Activated CD4-positive, alpha-beta T cell treated with anti-CD3 and anti-CD28 coated beads, Interleukin-2, amount 10 ng/mL, durations not matched to agents 24 days and 14 days (primary cell): ENCODE measurements around the gene NOP53. TPM values are rescaled to one million over a fixed set of nuclear protein-coding genes. Genes with fewer than 3 reads are reported as not detected.

Source experiments
- DNase-seq: peaks from one replicate; pipeline ENCODE4 v3.0.0; 2022
- H3K27ac Mint-ChIP-seq: one replicate; pipeline ENCODE4 v1.8.0; 2022; ENCODE audit warnings: mild to moderate bottlenecking, mixed read lengths
- H3K27me3 Mint-ChIP-seq: one replicate; pipeline ENCODE4 v1.8.0; 2022; ENCODE audit warnings: mixed read lengths
- H3K36me3 Mint-ChIP-seq: one replicate; pipeline ENCODE4 v1.8.0; 2022; ENCODE audit warnings: low read depth, mild to moderate bottlenecking, mixed read lengths
- H3K4me1 Mint-ChIP-seq: one replicate; pipeline ENCODE4 v1.8.0; 2021; ENCODE audit warnings: mixed read lengths
- H3K4me3 Mint-ChIP-seq: one replicate; pipeline ENCODE4 v1.8.0; 2022; ENCODE audit warnings: mild to moderate bottlenecking, moderate library complexity, mixed read lengths
- H3K9me3 Mint-ChIP-seq: one replicate; pipeline ENCODE4 v1.8.0; 2021; ENCODE audit warnings: mixed read lengths
- intact Hi-C: fragments of 100-400 bp; cut with micrococcal nuclease; formaldehyde crosslinking; loops from one replicate; pipeline ENCODE4 v1.15.1; 2023
- total RNA-seq: library from RNA; stranded (reverse); gene quantifications from 2 replicates; pipeline ENCODE4 v1.2.3, GENCODE V29; 2022

Gene NOP53
- total RNA-seq, result 222 and 230 TPM in 2 replicates

- Mint-ChIP-seq H3K4me1 (peaks cover 33% of the 10 kb centered on the region), H3K36me3 (peaks cover 30% of the 10 kb centered on the region), H3K9me3 (no peaks in the 10 kb centered on the region), H3K27me3 (peaks cover 2% of the 10 kb centered on the region), H3K27ac (peak within 1 kb of the TSS; percentile 100), H3K4me3 (peak within 1 kb of the TSS; percentile 97)
- intact Hi-C loops, result no loop called here
- DNase-seq, result peak; percentile 99
Observed at GRCh38 chr19:47745010-47745901, at the start of gene NOP53. Gene NOP53, plus strand, starts transcription at chr19:47745546. Its CDS starts 14 bp downstream, at chr19:47745560.

GRCh38 chr19:47696635-47697034, 48.7 kb upstream of the NOP53 start:
- no peaks in the 10 kb centered on the region for H3K9me3 Mint-ChIP-seq
- intact Hi-C loops, result loop anchor here (5.0 kb wide), 1 partner anchor 94 kb away; no protein-coding TSS in a partner anchor
- H3K4me3 Mint-ChIP-seq, result no peak overlapping the region
- H3K27ac Mint-ChIP-seq, result no peak overlapping the region
- no peaks in the 10 kb centered on the region for H3K4me1 Mint-ChIP-seq
- no peaks in the 10 kb centered on the region for H3K27me3 Mint-ChIP-seq
- DNase-seq, result no peak
- H3K36me3 Mint-ChIP-seq, result peaks cover 10% of the 10 kb centered on the region

GRCh38 chr19:47697863-47698609, 47.3 kb upstream of the NOP53 start:
- Mint-ChIP-seq H3K27me3 (no peaks in the 10 kb centered on the region), H3K4me1 (no peaks in the 10 kb centered on the region), H3K4me3 (no peak overlapping the region), H3K36me3 (peaks cover 15% of the 10 kb centered on the region), H3K27ac (no peak overlapping the region), H3K9me3 (no peaks in the 10 kb centered on the region)
- peak; percentile 87 for DNase-seq
- intact Hi-C loops, result loop anchor here (1.0 to 5.0 kb wide), 2 partner anchors 96 to 262 kb away; no protein-coding TSS in a partner anchor

- H3K36me3 Mint-ChIP-seq, result peaks cover 14% of the 10 kb centered on the region
- no peak overlapping the region for H3K27ac Mint-ChIP-seq
- H3K4me1 Mint-ChIP-seq, result no peaks in the 10 kb centered on the region
- no peaks in the 10 kb centered on the region for H3K27me3 Mint-ChIP-seq
- no peaks in the 10 kb centered on the region for H3K9me3 Mint-ChIP-seq
- intact Hi-C loops, result loop anchor here (1.0 to 5.0 kb wide), 2 partner anchors 96 to 262 kb away; no protein-coding TSS in a partner anchor
- H3K4me3 Mint-ChIP-seq, result no peak overlapping the region
- DNase-seq, result no peak
Observed at GRCh38 chr19:47698631-47699359, 46.6 kb upstream of the NOP53 start.

GRCh38 chr19:47699360-47699917, 45.9 kb upstream of the NOP53 start:
- no peaks in the 10 kb centered on the region for H3K9me3 Mint-ChIP-seq
- H3K27ac Mint-ChIP-seq, result no peak overlapping the region
- H3K4me1 Mint-ChIP-seq, result no peaks in the 10 kb centered on the region
- DNase-seq, result peak; percentile 86
- intact Hi-C loops, result loop anchor here (5.0 kb wide), 1 partner anchor 97 kb away; no protein-coding TSS in a partner anchor
- H3K27me3 Mint-ChIP-seq, result no peaks in the 10 kb centered on the region
- peaks cover 17% of the 10 kb centered on the region for H3K36me3 Mint-ChIP-seq
- no peak overlapping the region for H3K4me3 Mint-ChIP-seq

- no peak for DNase-seq
- Mint-ChIP-seq H3K4me3 (no peak overlapping the region), H3K27me3 (no peaks in the 10 kb centered on the region), H3K27ac (no peak overlapping the region), H3K36me3 (peaks cover 12% of the 10 kb centered on the region), H3K9me3 (no peaks in the 10 kb centered on the region), H3K4me1 (no peaks in the 10 kb centered on the region)
- intact Hi-C loops, result loop anchor here (10.0 kb wide), 1 partner anchor 406 kb away; no protein-coding TSS in a partner anchor
Observed at GRCh38 chr19:47700934-47701716, 44.2 kb upstream of the NOP53 start.

- Mint-ChIP-seq H3K27ac (no peak overlapping the region), H3K27me3 (no peaks in the 10 kb centered on the region), H3K36me3 (peaks cover 12% of the 10 kb centered on the region), H3K9me3 (no peaks in the 10 kb centered on the region), H3K4me3 (no peak overlapping the region), H3K4me1 (peaks cover 2% of the 10 kb centered on the region)
- DNase-seq, result no peak
- intact Hi-C loops, result loop anchor here (10.0 kb wide), 1 partner anchor 407 kb away; no protein-coding TSS in a partner anchor
Observed at GRCh38 chr19:47701717-47702552, 43.4 kb upstream of the NOP53 start.

GRCh38 chr19:47702671-47703070, 42.7 kb upstream of the NOP53 start:
- Mint-ChIP-seq H3K27ac (no peak overlapping the region), H3K36me3 (peaks cover 12% of the 10 kb centered on the region), H3K27me3 (no peaks in the 10 kb centered on the region), H3K9me3 (no peaks in the 10 kb centered on the region), H3K4me1 (peaks cover 7% of the 10 kb centered on the region), H3K4me3 (no peak overlapping the region)
- intact Hi-C loops, result loop anchor here (10.0 kb wide), 1 partner anchor 408 kb away; no protein-coding TSS in a partner anchor
- DNase-seq, result no peak

- H3K27ac Mint-ChIP-seq, result no peak overlapping the region
- H3K9me3 Mint-ChIP-seq, result no peaks in the 10 kb centered on the region
- intact Hi-C loops, result loop anchor here (10.0 kb wide), 1 partner anchor 408 kb away; no protein-coding TSS in a partner anchor
- no peaks in the 10 kb centered on the region for H3K27me3 Mint-ChIP-seq
- DNase-seq, result no peak
- peaks cover 7% of the 10 kb centered on the region for H3K4me1 Mint-ChIP-seq
- H3K36me3 Mint-ChIP-seq, result peaks cover 12% of the 10 kb centered on the region
- no peak overlapping the region for H3K4me3 Mint-ChIP-seq
Observed at GRCh38 chr19:47703301-47703700, 42.0 kb upstream of the NOP53 start.

GRCh38 chr19:47704024-47704423, 41.3 kb upstream of the NOP53 start:
- H3K27me3 Mint-ChIP-seq, result no peaks in the 10 kb centered on the region
- H3K4me1 Mint-ChIP-seq, result peaks cover 7% of the 10 kb centered on the region
- DNase-seq, result no peak
- no peaks in the 10 kb centered on the region for H3K9me3 Mint-ChIP-seq
- H3K27ac Mint-ChIP-seq, result no peak overlapping the region
- H3K4me3 Mint-ChIP-seq, result no peak overlapping the region
- peaks cover 11% of the 10 kb centered on the region for H3K36me3 Mint-ChIP-seq
- intact Hi-C loops, result loop anchor here (10.0 kb wide), 1 partner anchor 409 kb away; no protein-coding TSS in a partner anchor

GRCh38 chr19:47704656-47705055, 40.7 kb upstream of the NOP53 start:
- Mint-ChIP-seq H3K27me3 (no peaks in the 10 kb centered on the region), H3K4me3 (no peak overlapping the region), H3K36me3 (peaks cover 10% of the 10 kb centered on the region), H3K4me1 (peaks cover 7% of the 10 kb centered on the region), H3K27ac (no peak overlapping the region), H3K9me3 (no peaks in the 10 kb centered on the region)
- intact Hi-C loops, result loop anchor here (10.0 kb wide), 1 partner anchor 410 kb away; no protein-coding TSS in a partner anchor
- no peak for DNase-seq
